Esophagus muscularis mucosa (tissue), 4 donors: Measurements from ENCODE around the gene BUB1.

Source experiments
- EP300 ChIP-seq: sonication (generic); formaldehyde crosslinking; IDR thresholded peaks from one replicate; pipeline ENCODE4 v1.6.1; 2017; ENCODE audit warnings: antibody characterized with exemption
- POLR2A ChIP-seq: fragments of 450-650 bp; IDR thresholded peaks from one replicate; pipeline ENCODE4 v1.6.1; 2017; ENCODE audit warnings: antibody characterized with exemption, moderate library complexity, mild to moderate bottlenecking, low read depth
- POLR2AphosphoS5 ChIP-seq, 2 donors: sonication (generic); formaldehyde crosslinking; IDR thresholded peaks; one replicate each; pipeline ENCODE4 v1.6.1; 2017; ENCODE audit warnings: antibody characterized with exemption in 2 of 2
- TF ChIP-seq, protein P1 (sequence below), 3 experiments: fragments of 200-600 bp in 2 of 3; fragments of 450-650 bp in 1 of 3; sonication (generic) in 2 of 3; IDR thresholded peaks; one replicate each; pipeline ENCODE4 v1.5.1; 2017 to 2019; ENCODE audit warnings: antibody characterized with exemption in 3 of 3, mild to moderate bottlenecking in 2 of 3, moderate library complexity in 1 of 3

DNA sequence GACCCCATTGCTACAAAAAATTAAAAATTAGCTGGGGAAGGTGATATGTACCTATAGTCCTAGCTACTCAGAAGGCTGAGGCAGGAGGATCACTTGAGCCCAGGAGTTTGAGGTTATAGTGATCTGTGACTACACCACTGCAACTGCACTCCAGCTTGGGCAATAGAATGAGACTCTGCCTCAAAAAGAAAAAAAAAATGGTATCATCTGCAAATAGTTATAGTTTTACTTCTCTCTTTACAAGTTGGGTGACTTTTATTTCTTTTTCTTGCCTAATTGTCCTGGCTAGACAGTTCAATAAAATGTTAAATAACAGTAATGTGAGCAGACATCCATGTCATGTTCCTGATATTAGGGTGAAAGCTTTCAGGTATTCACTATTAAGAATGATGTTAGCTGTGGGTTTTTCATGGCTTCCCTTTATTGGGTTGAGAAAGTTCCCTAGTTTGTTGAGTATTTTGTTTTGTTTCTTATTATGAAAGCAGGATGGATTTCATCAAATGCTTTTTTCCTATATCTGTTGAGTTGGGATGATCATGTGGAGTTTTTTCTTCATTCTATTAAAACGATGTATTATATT, 29.6 kb upstream of the BUB1 start:
- TF ChIP-seq, protein P1, sequence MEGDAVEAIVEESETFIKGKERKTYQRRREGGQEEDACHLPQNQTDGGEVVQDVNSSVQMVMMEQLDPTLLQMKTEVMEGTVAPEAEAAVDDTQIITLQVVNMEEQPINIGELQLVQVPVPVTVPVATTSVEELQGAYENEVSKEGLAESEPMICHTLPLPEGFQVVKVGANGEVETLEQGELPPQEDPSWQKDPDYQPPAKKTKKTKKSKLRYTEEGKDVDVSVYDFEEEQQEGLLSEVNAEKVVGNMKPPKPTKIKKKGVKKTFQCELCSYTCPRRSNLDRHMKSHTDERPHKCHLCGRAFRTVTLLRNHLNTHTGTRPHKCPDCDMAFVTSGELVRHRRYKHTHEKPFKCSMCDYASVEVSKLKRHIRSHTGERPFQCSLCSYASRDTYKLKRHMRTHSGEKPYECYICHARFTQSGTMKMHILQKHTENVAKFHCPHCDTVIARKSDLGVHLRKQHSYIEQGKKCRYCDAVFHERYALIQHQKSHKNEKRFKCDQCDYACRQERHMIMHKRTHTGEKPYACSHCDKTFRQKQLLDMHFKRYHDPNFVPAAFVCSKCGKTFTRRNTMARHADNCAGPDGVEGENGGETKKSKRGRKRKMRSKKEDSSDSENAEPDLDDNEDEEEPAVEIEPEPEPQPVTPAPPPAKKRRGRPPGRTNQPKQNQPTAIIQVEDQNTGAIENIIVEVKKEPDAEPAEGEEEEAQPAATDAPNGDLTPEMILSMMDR (IDR thresholded peaks at IDR 0.05) = no peak
- no peak for TF ChIP-seq POLR2A
- no peak for TF ChIP-seq POLR2AphosphoS5 (IDR thresholded peaks at IDR 0.05)
- TF ChIP-seq EP300 = no peak
